Stimulated activated memory B cell treated with anti-CD40 and anti-IgM and Interleukin-4, amounts not matched to agents 10 μg/mL and 1 μg/mL and 100 μg/mL, for 72 hours (primary cell): ENCODE measurements around the gene RAI1.

Experiments
- ATAC-seq: fragments of 150-1000 bp; cut with Tn5 transposase; 2 replicates; pipeline ENCODE4 v1.10.0; 2021
- H3K27ac Mint-ChIP-seq: one replicate; pipeline ENCODE4 v1.8.0; 2022; ENCODE audit warnings: mild to moderate bottlenecking, mixed read lengths
- H3K27me3 Mint-ChIP-seq: one replicate; pipeline ENCODE4 v1.8.0; 2022; ENCODE audit warnings: mixed read lengths
- H3K36me3 Mint-ChIP-seq: one replicate; pipeline ENCODE4 v1.8.0; 2022; ENCODE audit warnings: mixed read lengths
- H3K4me1 Mint-ChIP-seq: one replicate; pipeline ENCODE4 v1.8.0; 2022; ENCODE audit warnings: mixed read lengths
- H3K4me3 Mint-ChIP-seq: one replicate; pipeline ENCODE4 v1.8.0; 2022; ENCODE audit warnings: mild to moderate bottlenecking, moderate library complexity, mixed read lengths
- H3K9me3 Mint-ChIP-seq: one replicate; pipeline ENCODE4 v1.8.0; 2022; ENCODE audit warnings: mixed read lengths

RAI1 gene

DNA sequence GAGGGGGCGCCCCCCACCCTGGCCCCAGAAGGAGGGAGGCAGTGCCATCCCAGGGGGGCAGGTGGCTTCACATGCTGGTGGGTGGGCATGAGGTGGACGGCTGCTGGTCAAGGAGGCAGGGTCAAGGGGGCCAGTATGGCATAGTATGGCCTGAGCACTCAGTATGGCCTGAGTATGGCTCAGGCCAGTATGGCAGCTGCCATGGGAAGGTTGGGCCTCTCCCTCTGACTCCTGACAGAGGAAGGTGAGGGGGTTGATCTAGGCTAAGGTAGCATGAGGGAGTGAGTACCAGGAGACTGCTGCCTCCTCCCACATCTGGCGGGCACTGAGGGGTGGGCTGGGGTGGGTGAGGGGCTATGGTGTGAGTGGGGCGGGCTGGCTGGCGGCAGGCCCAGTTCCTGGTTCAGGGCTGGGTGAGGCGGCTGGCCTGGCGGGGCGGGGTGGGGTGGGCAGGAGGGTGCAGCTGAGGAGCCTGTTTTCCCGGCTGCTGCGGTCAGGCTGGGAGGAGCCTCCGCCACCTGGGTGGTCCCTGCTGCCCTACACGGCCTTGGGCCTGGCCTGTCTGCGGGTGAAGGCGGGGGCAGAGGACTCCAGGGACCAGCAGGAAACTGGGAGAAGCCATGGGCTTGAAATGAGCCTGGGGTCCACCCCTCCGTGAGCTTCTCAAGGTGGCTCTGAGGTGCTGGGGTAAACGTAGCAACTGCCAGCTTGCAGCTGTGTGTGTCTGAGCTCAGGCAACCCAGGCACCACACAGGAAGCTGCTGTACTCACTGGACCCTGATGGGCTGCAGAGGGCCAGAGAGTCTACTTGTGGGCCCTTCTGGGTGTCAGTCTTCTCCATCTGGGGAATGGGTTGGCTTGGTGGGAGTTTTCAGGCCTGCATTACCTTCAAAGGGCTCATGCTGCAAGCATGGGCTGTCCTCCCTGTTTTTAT is 57.0 kb downstream of the RAI1 start:
- ATAC-seq, result peak; percentile 49
- no peaks in the 10 kb centered on the region for H3K36me3 Mint-ChIP-seq
- H3K4me3 Mint-ChIP-seq, result no peak overlapping the region

DNA sequence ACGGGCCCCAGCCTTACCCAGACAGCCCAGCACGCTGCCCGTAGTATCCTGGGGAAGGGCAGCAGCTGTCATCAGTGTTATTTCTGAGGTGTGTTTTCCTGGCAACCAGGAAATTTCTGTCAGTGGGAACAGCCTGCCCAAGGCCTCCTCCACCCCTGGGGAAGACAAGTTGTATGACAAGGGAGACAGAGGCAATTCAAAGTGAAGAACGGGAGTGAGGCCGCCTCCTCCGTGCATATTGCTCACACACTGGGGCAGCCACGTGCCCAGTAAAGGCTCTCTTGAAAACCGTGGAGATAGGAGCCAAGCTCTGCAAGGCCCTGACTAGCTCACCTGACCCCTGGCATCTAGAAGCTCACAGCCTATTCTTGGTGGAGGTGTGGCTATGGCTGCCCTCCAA is 57.6 kb downstream of the RAI1 start:
- H3K36me3 Mint-ChIP-seq, result no peaks in the 10 kb centered on the region
- no peaks in the 10 kb centered on the region for H3K27me3 Mint-ChIP-seq
- no peak for ATAC-seq
- no peaks in the 10 kb centered on the region for H3K9me3 Mint-ChIP-seq
- no peak overlapping the region for H3K4me3 Mint-ChIP-seq
- H3K27ac Mint-ChIP-seq, result no peak overlapping the region
- H3K4me1 Mint-ChIP-seq, result peaks cover 36% of the 10 kb centered on the region

More for the DNA sequence above, 57.0 kb downstream of the RAI1 start:
- Mint-ChIP-seq H3K27ac (peak overlapping the region; percentile 42), H3K27me3 (no peaks in the 10 kb centered on the region), H3K9me3 (no peaks in the 10 kb centered on the region), H3K4me1 (peaks cover 40% of the 10 kb centered on the region)

DNA sequence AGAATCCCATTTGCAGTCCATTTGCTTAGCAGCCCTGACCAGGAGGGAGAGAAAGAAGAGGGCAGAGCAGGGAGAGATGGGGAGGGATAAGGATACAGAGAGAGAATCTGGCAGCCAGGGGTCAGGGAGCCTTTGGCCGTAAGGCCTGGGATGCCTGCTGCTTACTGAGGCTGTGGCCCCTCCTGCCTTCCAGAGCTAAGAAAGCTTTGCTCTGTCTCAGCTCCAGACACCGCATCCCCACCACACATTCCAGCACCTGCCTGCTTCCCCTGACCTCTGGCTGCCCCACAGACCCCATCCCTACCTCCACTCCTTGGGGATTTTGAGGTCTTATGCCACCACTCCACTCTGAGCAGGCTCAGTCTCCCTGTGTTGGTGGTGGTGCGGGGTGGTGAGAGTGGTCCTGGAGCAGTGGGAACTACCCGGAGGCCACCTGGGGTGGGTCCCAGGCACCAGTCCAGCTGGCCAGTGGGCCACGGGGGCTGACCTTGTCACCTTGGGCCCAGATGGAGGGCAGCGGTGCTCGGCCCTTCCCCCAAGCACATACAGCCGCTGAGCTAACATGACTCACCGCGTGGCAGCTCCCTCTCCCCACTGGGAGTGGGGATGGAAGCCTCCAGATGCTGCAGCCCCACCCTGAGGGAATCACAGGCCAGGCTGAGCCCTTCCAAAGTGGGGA is 58.3 kb downstream of the RAI1 start:
- ATAC-seq, result peak; percentile 44
- no peaks in the 10 kb centered on the region for H3K9me3 Mint-ChIP-seq
- H3K4me3 Mint-ChIP-seq, result no peak overlapping the region
- peaks cover 30% of the 10 kb centered on the region for H3K4me1 Mint-ChIP-seq
- H3K27ac Mint-ChIP-seq, result no peak overlapping the region
- H3K27me3 Mint-ChIP-seq, result no peaks in the 10 kb centered on the region
- no peaks in the 10 kb centered on the region for H3K36me3 Mint-ChIP-seq

DNA sequence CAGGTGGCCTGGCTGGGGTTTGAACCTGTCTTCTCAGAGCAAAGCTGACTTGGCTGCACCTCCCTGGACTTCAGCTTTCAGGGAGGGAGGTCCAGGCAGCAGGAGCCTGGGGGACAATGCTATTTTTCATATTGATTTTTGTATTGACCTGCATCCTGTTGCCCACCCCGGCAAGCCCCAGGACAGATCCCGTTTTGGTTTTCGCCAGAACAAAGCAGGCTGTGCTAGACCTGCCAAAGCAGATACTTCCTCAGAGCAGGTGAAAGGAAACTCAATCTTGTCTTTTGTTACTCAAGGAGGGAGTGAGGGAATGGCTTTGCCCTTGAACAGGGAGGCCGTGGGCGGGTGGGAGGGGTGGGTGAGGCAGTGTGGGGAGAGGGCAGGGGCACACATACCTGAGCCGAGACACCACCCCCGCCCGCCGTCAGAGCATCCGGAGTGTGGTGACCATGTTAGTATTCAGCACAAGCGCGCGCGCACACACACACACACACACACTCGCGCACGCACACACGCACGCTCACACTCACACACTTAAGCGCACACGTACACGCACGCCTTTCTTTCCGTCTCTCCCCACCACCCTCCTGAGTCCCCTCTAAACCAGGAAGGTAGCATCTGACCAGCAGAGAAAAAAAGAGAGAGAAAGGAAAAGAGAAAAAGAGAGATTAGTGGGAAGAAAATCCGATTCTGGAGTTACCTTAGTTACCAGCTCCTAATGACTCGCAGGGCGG is 59.5 kb downstream of the RAI1 start:
- Mint-ChIP-seq H3K4me3 (no peak overlapping the region), H3K9me3 (no peaks in the 10 kb centered on the region), H3K36me3 (peaks cover 7% of the 10 kb centered on the region), H3K27me3 (no peaks in the 10 kb centered on the region), H3K4me1 (peaks cover 28% of the 10 kb centered on the region), H3K27ac (no peak overlapping the region)
- no peak for ATAC-seq

DNA sequence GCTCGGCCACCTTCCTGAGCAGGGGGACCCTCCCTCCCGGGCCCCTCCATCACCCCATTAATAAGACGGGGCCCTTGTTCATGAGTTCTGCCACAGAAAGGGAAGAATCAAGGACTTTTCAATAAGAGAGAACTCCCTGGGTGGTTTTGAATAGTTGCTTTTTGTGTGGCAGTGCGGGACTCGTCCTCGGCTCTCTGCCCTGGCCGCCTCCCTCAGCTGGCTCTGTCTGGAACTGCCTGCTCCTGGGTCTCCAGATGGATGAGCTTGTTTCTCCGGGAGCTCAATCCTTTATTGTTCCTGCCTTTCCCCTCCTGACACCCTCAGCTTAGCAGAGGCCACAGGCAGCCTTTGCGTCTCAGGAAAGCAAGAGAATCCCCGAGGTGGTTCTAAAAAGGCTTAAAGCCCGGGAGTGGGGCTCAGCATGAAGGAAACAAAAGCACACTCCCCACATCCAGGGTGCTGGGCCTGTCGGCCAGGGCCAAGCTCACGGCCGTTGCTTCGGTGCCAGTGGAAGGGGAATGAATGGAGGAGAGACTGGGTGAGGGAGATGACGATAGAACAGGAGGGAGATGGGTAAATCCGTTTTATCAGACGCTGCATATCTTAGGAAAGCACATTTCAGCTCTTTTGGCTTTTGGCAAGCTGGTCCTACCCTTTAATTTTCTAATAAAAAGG is 60.2 kb downstream of the RAI1 start:
- no peak for ATAC-seq
- peaks cover 21% of the 10 kb centered on the region for H3K4me1 Mint-ChIP-seq
- no peaks in the 10 kb centered on the region for H3K9me3 Mint-ChIP-seq
- H3K27me3 Mint-ChIP-seq, result no peaks in the 10 kb centered on the region
- no peak overlapping the region for H3K4me3 Mint-ChIP-seq
- H3K27ac Mint-ChIP-seq, result no peak overlapping the region
- H3K36me3 Mint-ChIP-seq, result peaks cover 7% of the 10 kb centered on the region

DNA sequence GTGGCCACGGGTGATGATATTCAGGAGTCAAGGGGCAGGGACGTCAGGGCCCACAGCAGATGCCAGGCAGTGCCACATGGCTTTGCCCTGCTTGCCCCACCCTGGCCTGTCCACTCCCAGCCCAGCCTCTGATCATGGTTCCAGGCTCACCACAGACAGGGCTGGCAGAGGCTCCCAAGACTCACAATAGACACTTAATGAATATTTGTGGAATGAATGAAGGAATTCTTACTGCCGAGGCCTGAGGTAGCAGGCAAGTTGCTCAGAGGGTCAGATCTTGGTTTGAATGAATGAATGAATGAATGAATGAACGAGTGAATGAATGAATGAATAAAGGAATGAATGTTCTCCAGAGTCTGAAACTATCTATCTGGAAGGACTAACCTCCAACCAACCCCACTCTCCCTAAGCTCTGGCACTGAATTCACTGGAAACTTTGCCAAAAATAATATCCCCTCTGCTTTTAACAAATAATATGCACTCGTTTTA is 60.9 kb downstream of the RAI1 start:
- H3K27me3 Mint-ChIP-seq, result no peaks in the 10 kb centered on the region
- no peak overlapping the region for H3K27ac Mint-ChIP-seq
- no peak overlapping the region for H3K4me3 Mint-ChIP-seq
- peaks cover 9% of the 10 kb centered on the region for H3K36me3 Mint-ChIP-seq
- ATAC-seq, result no peak
- H3K9me3 Mint-ChIP-seq, result no peaks in the 10 kb centered on the region
- H3K4me1 Mint-ChIP-seq, result peaks cover 16% of the 10 kb centered on the region

DNA sequence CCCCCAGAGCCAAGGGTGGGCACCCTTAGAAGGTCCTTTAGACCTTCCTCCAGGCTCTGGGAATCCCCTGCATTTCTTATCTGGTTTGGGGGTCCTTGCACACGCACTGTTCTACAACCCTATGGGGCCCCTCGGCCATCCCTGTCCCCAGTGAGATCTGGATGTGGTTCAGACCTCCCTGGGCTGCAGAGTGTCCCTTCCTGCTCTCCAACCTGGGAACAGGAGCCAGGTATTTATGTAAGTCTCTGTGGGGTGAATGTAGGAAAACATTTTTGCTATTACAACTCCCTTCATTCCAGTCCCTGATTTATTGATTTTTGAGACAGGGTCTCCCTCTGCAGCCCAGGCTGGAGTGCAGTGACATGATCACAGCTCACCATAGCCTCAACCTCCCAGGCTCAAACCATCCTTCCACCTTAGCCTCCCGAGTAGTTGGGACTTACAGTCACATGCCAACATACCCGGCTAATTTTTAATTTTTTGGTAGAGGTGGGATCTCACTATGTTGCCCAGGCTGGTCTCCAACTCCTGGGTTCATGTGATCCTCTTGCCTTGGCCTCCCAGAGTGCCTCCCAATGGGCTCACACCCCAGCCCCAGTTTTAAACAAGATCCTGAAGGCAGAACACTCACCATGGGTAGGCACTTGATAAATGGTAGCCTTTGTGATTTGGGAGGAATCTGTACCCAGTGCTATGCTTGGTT is 61.6 kb downstream of the RAI1 start:
- H3K4me1 Mint-ChIP-seq, result peaks cover 23% of the 10 kb centered on the region

DNA sequence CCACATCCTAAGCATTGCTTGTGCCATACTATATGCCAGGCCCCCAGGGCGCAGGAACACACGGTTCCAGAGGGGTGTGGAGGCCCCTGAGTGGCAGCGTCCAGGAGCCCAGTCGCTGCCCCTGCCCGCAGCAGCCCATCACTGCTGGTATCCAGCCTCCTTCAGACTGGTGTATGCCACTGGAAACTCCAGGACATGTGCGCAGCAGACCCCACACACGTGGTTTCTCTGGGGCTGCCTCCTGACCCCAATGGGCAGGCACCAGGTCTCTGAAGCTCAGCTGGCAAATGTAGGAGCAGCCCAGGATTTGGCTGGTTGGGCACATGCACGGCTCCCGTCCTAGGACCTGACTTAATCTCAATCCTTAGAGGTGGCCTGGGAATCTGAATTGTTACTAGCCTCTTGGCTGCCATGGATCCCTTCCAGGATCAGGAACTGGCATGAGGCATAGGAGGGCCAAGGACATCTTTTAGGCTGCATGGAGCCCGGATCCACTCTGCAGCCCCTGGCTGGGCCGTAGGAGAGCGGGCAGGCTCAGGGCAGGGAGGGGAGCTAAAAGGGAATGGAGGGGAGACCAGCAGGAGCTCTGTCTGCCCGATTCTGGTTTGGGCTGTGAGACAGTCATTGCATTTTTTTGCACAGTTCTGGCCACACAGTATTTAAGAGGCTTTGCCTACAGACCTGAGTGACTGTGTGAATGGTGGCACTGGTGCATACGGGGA is 62.3 kb downstream of the RAI1 start:
- peaks cover 29% of the 10 kb centered on the region for H3K4me1 Mint-ChIP-seq
- H3K27ac Mint-ChIP-seq, result no peak overlapping the region
- no peak overlapping the region for H3K4me3 Mint-ChIP-seq
- no peaks in the 10 kb centered on the region for H3K27me3 Mint-ChIP-seq
- no peak for ATAC-seq
- peaks cover 14% of the 10 kb centered on the region for H3K36me3 Mint-ChIP-seq
- H3K9me3 Mint-ChIP-seq, result no peaks in the 10 kb centered on the region

More for the DNA sequence above, 61.6 kb downstream of the RAI1 start:
- no peak overlapping the region for H3K27ac Mint-ChIP-seq
- peaks cover 14% of the 10 kb centered on the region for H3K36me3 Mint-ChIP-seq
- ATAC-seq, result no peak
- H3K9me3 Mint-ChIP-seq, result no peaks in the 10 kb centered on the region
- no peaks in the 10 kb centered on the region for H3K27me3 Mint-ChIP-seq
- no peak overlapping the region for H3K4me3 Mint-ChIP-seq

DNA sequence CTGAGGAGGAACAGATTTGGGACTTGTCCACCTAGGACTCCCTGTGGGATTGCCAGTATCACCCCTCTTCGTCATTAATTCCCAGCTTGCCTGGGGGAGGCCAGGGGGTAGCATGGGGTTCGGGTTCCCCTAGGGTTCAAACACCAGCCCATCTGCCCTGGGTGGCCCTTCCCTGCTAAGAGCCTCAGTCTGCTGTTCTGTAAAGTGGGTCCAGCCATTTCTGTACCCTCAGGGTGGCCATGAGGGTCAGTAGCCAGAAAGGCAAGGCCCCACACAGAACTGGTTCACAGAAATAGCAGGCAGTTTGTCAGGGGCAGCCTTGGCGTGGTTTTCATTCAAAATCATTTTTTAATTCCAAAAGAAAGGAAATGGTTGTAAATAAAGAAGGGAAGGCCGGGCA is 62.9 kb downstream of the RAI1 start:
- no peaks in the 10 kb centered on the region for H3K27me3 Mint-ChIP-seq
- H3K36me3 Mint-ChIP-seq, result peaks cover 14% of the 10 kb centered on the region
- peaks cover 29% of the 10 kb centered on the region for H3K4me1 Mint-ChIP-seq
- no peak for ATAC-seq
- no peaks in the 10 kb centered on the region for H3K9me3 Mint-ChIP-seq
- no peak overlapping the region for H3K4me3 Mint-ChIP-seq
- no peak overlapping the region for H3K27ac Mint-ChIP-seq

DNA sequence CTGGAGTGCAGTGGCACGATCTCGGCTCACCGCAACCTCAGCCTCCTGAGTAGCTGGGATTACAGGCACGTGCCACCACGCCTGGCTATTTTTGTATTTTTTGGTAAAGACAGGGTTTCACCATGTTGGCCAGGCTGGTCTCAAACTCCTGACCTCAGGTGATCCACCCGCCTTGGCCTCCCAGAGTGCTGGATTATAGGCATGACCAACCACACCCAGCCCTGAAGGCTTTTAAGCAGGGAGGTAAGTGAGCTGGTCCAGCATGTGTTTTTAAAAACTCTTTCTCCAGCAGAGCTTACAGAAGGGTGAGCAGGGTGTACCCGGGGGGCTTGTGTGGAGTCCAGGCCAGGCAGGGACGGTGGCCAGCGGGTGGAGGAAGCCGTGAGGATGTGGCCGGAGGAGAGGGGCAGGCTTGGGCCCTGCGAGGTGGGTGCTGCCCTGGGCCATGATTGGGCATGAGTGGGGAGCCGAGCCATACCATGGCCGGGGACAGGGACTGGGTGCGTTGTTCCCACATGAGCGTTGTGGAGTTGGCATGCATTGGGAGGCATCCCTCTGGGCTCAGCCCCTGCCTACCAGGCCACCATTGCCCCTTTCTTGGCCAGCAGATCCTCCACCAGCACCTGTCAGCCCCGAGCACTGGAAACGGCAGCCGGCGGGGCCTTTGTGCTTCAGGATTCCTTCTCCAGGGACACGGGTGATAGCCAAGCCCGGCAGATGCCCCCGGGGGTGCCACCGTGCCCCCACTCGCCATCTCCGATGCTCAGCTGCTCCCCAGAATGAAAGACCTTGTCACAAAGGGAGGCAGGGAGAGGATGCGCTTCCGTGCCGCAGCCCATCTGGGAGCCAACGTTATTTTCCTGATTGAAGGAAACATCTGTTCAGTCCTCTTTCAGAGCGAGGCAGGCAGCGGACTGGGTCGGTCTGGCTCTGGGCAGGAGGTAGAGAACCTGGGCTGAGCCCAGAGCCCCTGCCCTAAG is 64.5 kb downstream of the RAI1 start:
- H3K36me3 Mint-ChIP-seq, result peaks cover 14% of the 10 kb centered on the region
- no peak overlapping the region for H3K27ac Mint-ChIP-seq
- no peaks in the 10 kb centered on the region for H3K27me3 Mint-ChIP-seq
- H3K4me3 Mint-ChIP-seq, result no peak overlapping the region
- no peak for ATAC-seq
- no peaks in the 10 kb centered on the region for H3K9me3 Mint-ChIP-seq
- H3K4me1 Mint-ChIP-seq, result peaks cover 44% of the 10 kb centered on the region

DNA sequence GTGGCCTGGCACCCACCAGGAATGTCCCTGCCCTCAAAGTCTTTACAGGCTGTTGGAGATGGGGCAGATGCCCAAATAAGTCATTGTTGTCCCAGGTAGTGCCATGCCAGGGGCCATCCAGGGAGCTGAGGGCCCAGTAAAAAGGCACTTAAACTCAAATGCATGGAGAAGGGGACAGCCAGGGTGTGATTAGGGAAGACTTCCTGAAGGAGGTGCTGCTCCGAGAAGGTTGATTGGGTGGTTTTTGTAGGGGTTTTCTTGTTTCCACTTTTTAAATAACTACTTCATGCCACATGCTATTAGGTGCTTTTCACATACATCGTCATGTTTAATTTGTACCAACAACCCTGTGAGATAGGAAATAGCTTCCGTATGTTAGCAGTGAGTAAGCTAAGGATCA is 66.9 kb downstream of the RAI1 start:
- Mint-ChIP-seq H3K4me3 (peak overlapping the region; percentile 93), H3K36me3 (peaks cover 14% of the 10 kb centered on the region), H3K4me1 (peaks cover 67% of the 10 kb centered on the region), H3K27me3 (no peaks in the 10 kb centered on the region), H3K9me3 (no peaks in the 10 kb centered on the region), H3K27ac (peak overlapping the region; percentile 92)
- ATAC-seq, result no peak

DNA sequence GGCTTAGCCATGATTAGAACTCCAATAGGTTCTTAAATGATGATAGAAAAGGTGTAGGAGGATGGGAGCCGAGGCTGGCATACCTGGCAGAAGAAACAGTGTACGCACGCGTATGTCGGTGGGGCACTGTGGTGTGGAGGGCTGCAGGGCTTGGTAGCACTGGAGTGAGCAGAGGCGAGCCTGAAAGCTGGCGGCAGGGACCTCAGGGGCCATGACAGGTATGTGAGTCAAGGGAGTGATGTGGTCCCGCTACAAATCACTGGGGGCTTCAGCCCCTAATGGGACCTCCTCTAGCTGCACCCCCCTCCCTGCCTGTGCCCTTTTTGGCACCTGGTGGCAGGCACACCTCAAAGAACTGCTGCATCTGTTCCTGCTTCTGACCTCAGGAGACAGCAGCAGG is 67.3 kb downstream of the RAI1 start:
- Mint-ChIP-seq H3K27ac (peak overlapping the region; percentile 92), H3K4me1 (peaks cover 71% of the 10 kb centered on the region), H3K36me3 (peaks cover 14% of the 10 kb centered on the region), H3K9me3 (no peaks in the 10 kb centered on the region), H3K27me3 (no peaks in the 10 kb centered on the region), H3K4me3 (peak overlapping the region; percentile 93)
- no peak for ATAC-seq
